AG04449 (cell line): ENCODE measurements around the gene KIF7.

Experiments used
- CTCF ChIA-PET: fragments of 350-600 bp; formaldehyde crosslinking; extraction: SDS; loops from one replicate; lab custom pipeline; 2021; ENCODE audit warnings: antibody characterized with exemption; lab: Yijun Ruan, JAX
- POLR2A ChIA-PET: fragments of 400-600, 350-600 bp; formaldehyde crosslinking; extraction: SDS; loops from one replicate; lab custom pipeline; 2020; ENCODE audit warnings: antibody characterized with exemption, inconsistent platforms; lab: Yijun Ruan, JAX
- DNase-seq: peaks from one replicate; pipeline ENCODE4 v3.0.0-alpha.2; 2010; ENCODE audit warnings: low read depth, low spot score
- H3K4me3 ChIP-seq: 2 replicates; pipeline ENCODE4 v1.5.1; 2011; ENCODE audit warnings: low read depth, mild to moderate bottlenecking, control low read depth, low read length
- CTCF ChIP-seq: IDR thresholded peaks from one replicate; pipeline ENCODE4 v1.5.1; 2011; ENCODE audit warnings: mild to moderate bottlenecking, moderate library complexity, low read length, control low read depth, inconsistent platforms; ENCODE audit not compliant: insufficient read depth; ENCODE audit errors: missing control alignments

The KIF7 gene

GRCh38 chr15:89578146-89578545, 77.1 kb downstream of the KIF7 start:
- ChIA-PET CTCF (no interaction called here), POLR2A (no interaction called here)
- TF ChIP-seq CTCF, result no peak
- H3K4me3 ChIP-seq, result peak overlapping the region; percentile 26
- DNase-seq, result no peak
